ENCODE results near the gene CTNND1.
A peak's percentile ranks its signal among the peaks of the same experiment; 100 is the strongest.

Gene CTNND1

DNA sequence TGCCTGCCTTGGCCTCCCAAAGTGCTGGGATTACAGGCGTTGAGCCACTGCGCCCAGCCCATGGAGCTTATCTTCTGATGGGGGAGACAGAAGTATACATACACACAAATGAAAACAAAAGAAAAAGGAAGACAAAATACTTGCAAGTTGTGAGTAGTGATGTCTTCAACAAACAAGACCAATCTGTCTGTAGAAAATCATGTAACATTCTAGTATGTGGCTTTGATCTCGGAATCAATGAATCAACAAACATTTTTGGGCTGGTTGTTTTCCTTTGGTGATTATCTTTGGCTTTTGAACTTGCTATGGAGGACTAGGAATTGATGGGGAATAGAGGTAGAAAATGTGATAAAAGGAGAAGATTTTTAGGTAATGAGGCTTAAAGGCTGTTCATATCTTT, 3.4 kb upstream of the CTNND1 start:
- Histone ChIP-seq H2AFZ (ENCODE audit: low read length) (no peak overlapping the region), H4K20me1 (ENCODE audit: insufficient read depth, low read length, poor library complexity, severe bottlenecking) (no peaks in the 10 kb centered on the region), H3K4me3 (ENCODE audit: low read length, poor library complexity, severe bottlenecking) (no peak overlapping the region), H3K36me3 (ENCODE audit: insufficient read depth, low read length) (no peaks in the 10 kb centered on the region), H3K9me2 (replicated peaks; ENCODE audit: low read depth, low read length) (no peaks in the 10 kb centered on the region), H3K9ac (ENCODE audit: low read depth, low read length, poor library complexity, severe bottlenecking) (no peak overlapping the region), H3K9me3 (ENCODE audit: insufficient read depth, low read depth, low read length) (no peaks in the 10 kb centered on the region), H3K4me2 (ENCODE audit: low read depth, low read length, poor library complexity, severe bottlenecking) (no peak overlapping the region), H3K79me2 (ENCODE audit: insufficient read depth, low read length) (no peaks in the 10 kb centered on the region), H3K27me3 (ENCODE audit: insufficient read depth, low read length, poor library complexity, severe bottlenecking) (no peaks in the 10 kb centered on the region), H3K4me1 (ENCODE audit: insufficient read depth, low read length, poor library complexity, severe bottlenecking) (peaks cover 2% of the 10 kb centered on the region), H3F3A (ENCODE audit: low read depth) (no peaks in the 10 kb centered on the region)
- TF ChIP-seq EZH2phosphoT487 (IDR thresholded peaks at IDR 0.05; ENCODE audit: borderline replicate concordance), result no peak
- TF ChIP-seq, protein P1, sequence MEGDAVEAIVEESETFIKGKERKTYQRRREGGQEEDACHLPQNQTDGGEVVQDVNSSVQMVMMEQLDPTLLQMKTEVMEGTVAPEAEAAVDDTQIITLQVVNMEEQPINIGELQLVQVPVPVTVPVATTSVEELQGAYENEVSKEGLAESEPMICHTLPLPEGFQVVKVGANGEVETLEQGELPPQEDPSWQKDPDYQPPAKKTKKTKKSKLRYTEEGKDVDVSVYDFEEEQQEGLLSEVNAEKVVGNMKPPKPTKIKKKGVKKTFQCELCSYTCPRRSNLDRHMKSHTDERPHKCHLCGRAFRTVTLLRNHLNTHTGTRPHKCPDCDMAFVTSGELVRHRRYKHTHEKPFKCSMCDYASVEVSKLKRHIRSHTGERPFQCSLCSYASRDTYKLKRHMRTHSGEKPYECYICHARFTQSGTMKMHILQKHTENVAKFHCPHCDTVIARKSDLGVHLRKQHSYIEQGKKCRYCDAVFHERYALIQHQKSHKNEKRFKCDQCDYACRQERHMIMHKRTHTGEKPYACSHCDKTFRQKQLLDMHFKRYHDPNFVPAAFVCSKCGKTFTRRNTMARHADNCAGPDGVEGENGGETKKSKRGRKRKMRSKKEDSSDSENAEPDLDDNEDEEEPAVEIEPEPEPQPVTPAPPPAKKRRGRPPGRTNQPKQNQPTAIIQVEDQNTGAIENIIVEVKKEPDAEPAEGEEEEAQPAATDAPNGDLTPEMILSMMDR (conservative IDR thresholded peaks at IDR 0.05; ENCODE audit: low read length), result no peak

DNA sequence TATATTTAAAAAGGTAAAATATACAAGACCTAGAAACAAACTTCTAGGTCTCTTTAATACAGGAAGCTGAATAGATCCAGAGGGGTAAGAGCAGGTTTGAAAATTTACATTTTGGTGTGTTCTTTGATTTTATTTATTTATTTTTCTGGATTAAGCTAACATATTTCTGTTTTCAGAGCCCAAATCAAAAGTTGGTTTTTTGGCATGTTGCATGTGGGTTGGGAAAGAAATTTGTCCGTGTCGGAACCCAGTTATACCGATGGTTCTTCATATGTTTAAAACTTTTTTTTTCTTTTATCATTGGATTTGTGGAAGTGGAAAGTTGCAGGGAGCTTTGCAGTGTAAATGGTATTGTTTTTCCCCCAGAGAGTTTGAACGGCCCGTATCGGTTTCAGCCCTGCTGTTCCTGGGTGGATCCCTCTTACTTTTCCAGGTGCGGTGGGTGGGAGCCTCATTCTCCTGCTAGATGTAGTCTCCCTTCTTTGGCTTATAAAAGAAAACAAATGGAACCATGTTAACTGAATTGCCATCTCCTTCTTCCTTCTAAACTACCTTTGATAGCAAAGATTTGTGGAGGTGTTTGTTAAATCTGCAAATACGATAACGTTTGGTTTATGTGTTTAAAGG, 746 bp downstream of the CTNND1 start:
- H3K9ac ChIP-seq (ENCODE audit: low read depth, low read length, poor library complexity, severe bottlenecking), result peak overlapping the region; percentile 53
- no peak overlapping the region; the same call in 1 of the 2 replicates for H2AFZ ChIP-seq (ENCODE audit: low read length)
- H3F3A ChIP-seq (ENCODE audit: low read depth), result no peaks in the 10 kb centered on the region
- peak overlapping the region; percentile 59 for H3K4me2 ChIP-seq (ENCODE audit: low read depth, low read length, poor library complexity, severe bottlenecking)
- no peaks in the 10 kb centered on the region for H3K9me2 ChIP-seq (replicated peaks; ENCODE audit: low read depth, low read length)
- no peaks in the 10 kb centered on the region for H3K27me3 ChIP-seq (ENCODE audit: insufficient read depth, low read length, poor library complexity, severe bottlenecking)
- H3K4me1 ChIP-seq (ENCODE audit: insufficient read depth, low read length, poor library complexity, severe bottlenecking), result peaks cover 9% of the 10 kb centered on the region
- H4K20me1 ChIP-seq (ENCODE audit: insufficient read depth, low read length, poor library complexity, severe bottlenecking), result no peaks in the 10 kb centered on the region
- H3K4me3 ChIP-seq (ENCODE audit: low read length, poor library complexity, severe bottlenecking), result peak overlapping the region; percentile 58
- H3K9me3 ChIP-seq (ENCODE audit: insufficient read depth, low read depth, low read length), result no peaks in the 10 kb centered on the region
- H3K79me2 ChIP-seq (ENCODE audit: insufficient read depth, low read length), result no peaks in the 10 kb centered on the region; the same call in none of the 2 replicates
- TF ChIP-seq, protein P1 (conservative IDR thresholded peaks at IDR 0.05; ENCODE audit: low read length), result no peak
- no peak for TF ChIP-seq EZH2phosphoT487 (IDR thresholded peaks at IDR 0.05; ENCODE audit: borderline replicate concordance)
- H3K36me3 ChIP-seq (ENCODE audit: insufficient read depth, low read length), result no peaks in the 10 kb centered on the region

DNA sequence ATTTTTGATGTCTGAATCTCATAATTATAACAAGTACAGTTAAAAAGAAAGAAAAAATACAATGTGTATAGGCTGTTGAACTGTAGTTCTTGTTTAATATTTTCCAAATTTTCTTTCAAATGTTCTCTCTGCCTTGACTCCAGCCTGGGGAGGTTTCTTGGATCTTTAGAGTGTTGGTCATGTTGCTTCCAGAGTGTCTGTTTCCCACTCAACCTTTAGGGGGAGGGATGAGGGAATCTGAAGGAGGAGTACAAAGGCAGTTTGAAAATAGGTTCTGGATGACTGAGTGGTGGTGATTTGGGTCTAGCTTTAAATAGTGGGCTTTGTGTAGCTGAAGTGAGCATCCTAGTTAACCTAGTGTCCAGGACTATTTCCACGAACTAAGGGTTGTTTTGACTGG, 2.0 kb downstream of the CTNND1 start:
- Histone ChIP-seq H3K4me3 (ENCODE audit: low read length, poor library complexity, severe bottlenecking) (peak overlapping the region; percentile 58), H3K9ac (ENCODE audit: low read depth, low read length, poor library complexity, severe bottlenecking) (peak overlapping the region; percentile 17)

More for the DNA sequence above, 2.0 kb downstream of the CTNND1 start:
- no peak for TF ChIP-seq EZH2phosphoT487 (IDR thresholded peaks at IDR 0.05; ENCODE audit: borderline replicate concordance)
- TF ChIP-seq, protein P1 (conservative IDR thresholded peaks at IDR 0.05; ENCODE audit: low read length), result no peak
- Histone ChIP-seq H2AFZ (ENCODE audit: low read length) (no peak overlapping the region), H3K9me3 (ENCODE audit: insufficient read depth, low read depth, low read length) (no peaks in the 10 kb centered on the region), H3K27me3 (ENCODE audit: insufficient read depth, low read length, poor library complexity, severe bottlenecking) (no peaks in the 10 kb centered on the region), H3F3A (ENCODE audit: low read depth) (no peaks in the 10 kb centered on the region), H3K4me1 (ENCODE audit: insufficient read depth, low read length, poor library complexity, severe bottlenecking) (peaks cover 9% of the 10 kb centered on the region), H4K20me1 (ENCODE audit: insufficient read depth, low read length, poor library complexity, severe bottlenecking) (no peaks in the 10 kb centered on the region), H3K4me2 (ENCODE audit: low read depth, low read length, poor library complexity, severe bottlenecking) (peak overlapping the region; percentile 59), H3K36me3 (ENCODE audit: insufficient read depth, low read length) (no peaks in the 10 kb centered on the region), H3K9me2 (replicated peaks; ENCODE audit: low read depth, low read length) (no peaks in the 10 kb centered on the region), H3K79me2 (ENCODE audit: insufficient read depth, low read length) (no peaks in the 10 kb centered on the region; the same call in none of the 2 replicates)
